ENCODE results near the gene SIX4. TPM values are rescaled to one million over a fixed set of nuclear protein-coding genes. Genes with fewer than 3 reads are reported as not detected.

SIX4 gene
- total and polyA plus RNA-seq, 2 donors (not counting 1 experiment from before 2014, with no cell fraction given), result not detected

DNA sequence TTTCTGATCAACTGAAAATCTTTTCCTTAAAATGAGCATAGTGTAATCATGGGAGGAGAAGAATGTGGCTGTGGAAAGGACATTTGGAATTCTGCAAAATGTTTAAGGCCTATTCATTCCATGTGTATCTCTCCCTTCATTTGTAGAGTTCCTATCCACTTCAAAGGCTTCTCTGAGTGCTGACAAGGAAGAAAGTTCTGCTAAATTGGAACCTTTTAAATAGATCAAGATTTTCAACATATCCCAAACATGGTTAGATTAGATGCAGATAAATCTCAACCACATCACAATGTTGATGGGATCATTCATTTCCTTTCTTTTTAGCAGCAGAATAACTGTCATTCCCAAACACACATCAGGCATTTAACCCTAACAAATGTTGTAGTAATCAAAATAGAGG is 46.5 kb downstream of the SIX4 start:
- Histone ChIP-seq H3K9ac (ENCODE audit: low read length) (no peak overlapping the region), H3K4me1 (ENCODE audit: control insufficient read depth in 2 of 2, insufficient read depth in 2 of 2, low read length in 2 of 2) (no peaks in the 10 kb centered on the region), H2AFZ (ENCODE audit: insufficient read depth, low read depth, low read length, poor library complexity, severe bottlenecking) (no peak overlapping the region), H4K20me1 (ENCODE audit: control insufficient read depth, insufficient read depth, low read length, poor library complexity, severe bottlenecking) (no peaks in the 10 kb centered on the region), H3K4me2 (replicated peaks; ENCODE audit: low read depth, low read length, poor library complexity, severe bottlenecking) (no peak overlapping the region), H3K27me3 (replicated peaks in 1 of 4; ENCODE audit: control extremely low read depth in 1 of 4, control insufficient read depth in 3 of 4, insufficient read depth in 4 of 4, low read length in 3 of 4) (peaks cover 0 to 3% (median 0%) of the 10 kb centered on the region in 4 experiments), H3K27ac (ENCODE audit: low read length in 2 of 2) (no peak overlapping the region), H3K9me3 (ENCODE audit: control extremely low read depth in 1 of 3, control insufficient read depth in 2 of 3, insufficient read depth in 1 of 3, low read length in 2 of 3) (no peaks in the 10 kb centered on the region), H3K79me2 (ENCODE audit: control insufficient read depth, insufficient read depth, low read length) (no peaks in the 10 kb centered on the region), H3K36me3 (replicated peaks in 1 of 2; ENCODE audit: control extremely low read depth in 1 of 2, control insufficient read depth in 1 of 2, extremely low read depth in 1 of 2, insufficient read depth in 2 of 2, low read length in 1 of 2) (no peaks in the 10 kb centered on the region), H3K4me3 (ENCODE audit: control extremely low read depth in 1 of 5, extremely low read depth in 1 of 5, insufficient read depth in 1 of 5, low read depth in 2 of 5, low read length in 4 of 5) (no peak overlapping the region)
- ATAC-seq (ENCODE audit: low read depth), result no peak
- H3K4me3 Mint-ChIP-seq, result no peak overlapping the region
- H3K27me3 Mint-ChIP-seq, result peaks cover 22% of the 10 kb centered on the region
- DNase-seq, result no peak
- POLR2A ChIA-PET, result no interaction called here
- H3K27ac Mint-ChIP-seq, result no peak overlapping the region
- H3K4me1 Mint-ChIP-seq, result no peaks in the 10 kb centered on the region
- TF ChIP-seq EZH2 (IDR thresholded peaks at IDR 0.05; ENCODE audit: borderline replicate concordance, insufficient read depth, low read depth, low read length, poor library complexity, severe bottlenecking), result no peak
- TF ChIP-seq, protein P1, sequence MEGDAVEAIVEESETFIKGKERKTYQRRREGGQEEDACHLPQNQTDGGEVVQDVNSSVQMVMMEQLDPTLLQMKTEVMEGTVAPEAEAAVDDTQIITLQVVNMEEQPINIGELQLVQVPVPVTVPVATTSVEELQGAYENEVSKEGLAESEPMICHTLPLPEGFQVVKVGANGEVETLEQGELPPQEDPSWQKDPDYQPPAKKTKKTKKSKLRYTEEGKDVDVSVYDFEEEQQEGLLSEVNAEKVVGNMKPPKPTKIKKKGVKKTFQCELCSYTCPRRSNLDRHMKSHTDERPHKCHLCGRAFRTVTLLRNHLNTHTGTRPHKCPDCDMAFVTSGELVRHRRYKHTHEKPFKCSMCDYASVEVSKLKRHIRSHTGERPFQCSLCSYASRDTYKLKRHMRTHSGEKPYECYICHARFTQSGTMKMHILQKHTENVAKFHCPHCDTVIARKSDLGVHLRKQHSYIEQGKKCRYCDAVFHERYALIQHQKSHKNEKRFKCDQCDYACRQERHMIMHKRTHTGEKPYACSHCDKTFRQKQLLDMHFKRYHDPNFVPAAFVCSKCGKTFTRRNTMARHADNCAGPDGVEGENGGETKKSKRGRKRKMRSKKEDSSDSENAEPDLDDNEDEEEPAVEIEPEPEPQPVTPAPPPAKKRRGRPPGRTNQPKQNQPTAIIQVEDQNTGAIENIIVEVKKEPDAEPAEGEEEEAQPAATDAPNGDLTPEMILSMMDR (IDR thresholded peaks at IDR 0.05), result no peak
- intact Hi-C loops (cut with micrococcal nuclease), result no loop called here
- no peaks in the 10 kb centered on the region for H3K9me3 Mint-ChIP-seq (ENCODE audit: insufficient read depth)
- CTCF ChIA-PET, result no interaction called here

DNA sequence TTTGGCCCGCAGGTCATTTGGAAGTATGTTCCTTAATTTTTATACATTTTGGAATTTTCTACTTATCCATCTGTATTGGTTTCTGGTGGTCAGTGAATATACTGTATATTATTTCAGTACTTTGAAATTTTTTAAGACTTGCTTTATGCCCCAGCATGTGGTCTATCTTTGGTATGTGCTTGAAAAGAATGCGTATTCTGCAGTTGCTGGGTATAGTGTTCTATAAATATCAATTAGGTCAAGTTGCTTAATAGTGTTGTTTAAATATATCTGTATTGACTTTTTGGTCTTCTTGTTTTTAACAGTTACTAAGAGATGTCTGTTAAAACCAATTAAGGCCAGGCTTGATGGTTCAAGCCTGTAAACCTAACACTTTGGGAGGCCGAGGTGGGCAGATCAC is 53.2 kb downstream of the SIX4 start:
- H3K79me2 ChIP-seq (ENCODE audit: control insufficient read depth, insufficient read depth, low read length), result no peaks in the 10 kb centered on the region
- DNase-seq, result no peak
- no peak overlapping the region for H3K9ac ChIP-seq (ENCODE audit: low read length)
- peaks cover 0 to 1% (median 0%) of the 10 kb centered on the region in 3 donors for H3K9me3 ChIP-seq (ENCODE audit: control extremely low read depth in 1 of 3, control insufficient read depth in 2 of 3, insufficient read depth in 1 of 3, low read length in 2 of 3)
- H3K27me3 ChIP-seq (replicated peaks in 1 of 4; ENCODE audit: control extremely low read depth in 1 of 4, control insufficient read depth in 3 of 4, insufficient read depth in 4 of 4, low read length in 3 of 4), result no peaks in the 10 kb centered on the region
- no peaks in the 10 kb centered on the region for H3K4me1 ChIP-seq (ENCODE audit: control insufficient read depth in 2 of 2, insufficient read depth in 2 of 2, low read length in 2 of 2)
- no peaks in the 10 kb centered on the region for H3K9me3 Mint-ChIP-seq (ENCODE audit: insufficient read depth)
- no peak overlapping the region for H3K4me3 ChIP-seq (ENCODE audit: control extremely low read depth in 1 of 5, extremely low read depth in 1 of 5, insufficient read depth in 1 of 5, low read depth in 2 of 5, low read length in 4 of 5)
- TF ChIP-seq, protein P1 (IDR thresholded peaks at IDR 0.05), result no peak
- TF ChIP-seq EZH2 (IDR thresholded peaks at IDR 0.05; ENCODE audit: borderline replicate concordance, insufficient read depth, low read depth, low read length, poor library complexity, severe bottlenecking), result no peak
- no peak overlapping the region for H3K27ac ChIP-seq (ENCODE audit: low read length in 2 of 2)
- no peak for ATAC-seq (ENCODE audit: low read depth)
- CTCF ChIA-PET, result no interaction called here
- no peaks in the 10 kb centered on the region for H3K36me3 ChIP-seq (replicated peaks in 1 of 2; ENCODE audit: control extremely low read depth in 1 of 2, control insufficient read depth in 1 of 2, extremely low read depth in 1 of 2, insufficient read depth in 2 of 2, low read length in 1 of 2)
- peaks cover 6% of the 10 kb centered on the region for H3K27me3 Mint-ChIP-seq
- WGBS (ENCODE audit: insufficient coverage), result no CpG with 5 or more reads among the region's 3 CpGs
- H2AFZ ChIP-seq (ENCODE audit: insufficient read depth, low read depth, low read length, poor library complexity, severe bottlenecking), result no peak overlapping the region
- H4K20me1 ChIP-seq (ENCODE audit: control insufficient read depth, insufficient read depth, low read length, poor library complexity, severe bottlenecking), result no peaks in the 10 kb centered on the region
- intact Hi-C loops (cut with micrococcal nuclease), result no loop called here
- H3K4me2 ChIP-seq (replicated peaks; ENCODE audit: low read depth, low read length, poor library complexity, severe bottlenecking), result no peak overlapping the region
- H3K27ac Mint-ChIP-seq, result no peak overlapping the region
- no peak overlapping the region for H3K4me3 Mint-ChIP-seq
- POLR2A ChIA-PET, result no interaction called here
- H3K4me1 Mint-ChIP-seq, result no peaks in the 10 kb centered on the region

All from B cell (primary cell).